GM12873 (cell line): ENCODE data around the gene PDCD1LG2.

ENCODE experiments used
- TF ChIP-seq, protein P1 (sequence below): IDR thresholded peaks from 2 replicates; pipeline ENCODE4 v1.5.1; 2012; ENCODE audit warnings: low read depth, mild to moderate bottlenecking, moderate library complexity, low read length, control low read depth; ENCODE audit not compliant: insufficient read depth; ENCODE audit errors: missing control alignments

Gene PDCD1LG2

DNA sequence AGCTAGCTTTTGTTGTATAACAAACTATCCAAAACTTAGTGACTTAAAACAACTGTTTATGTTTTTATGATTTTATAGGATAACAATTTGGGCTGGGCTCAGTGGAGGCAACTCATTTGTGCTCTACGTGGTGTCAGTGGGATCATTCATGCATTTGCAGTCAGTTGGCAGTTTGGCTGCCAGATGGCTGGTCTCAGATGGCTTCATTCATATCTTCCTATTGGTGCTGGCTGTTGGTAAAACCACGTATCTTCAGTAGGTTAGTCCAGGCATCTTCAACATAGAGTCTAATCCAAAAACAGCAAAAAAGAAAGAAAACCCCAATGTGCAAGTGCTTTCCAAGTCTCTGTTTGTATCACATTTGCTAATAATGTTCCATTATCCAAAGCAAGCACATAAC lies 66.9 kb downstream of the PDCD1LG2 start:
- TF ChIP-seq, protein P1, sequence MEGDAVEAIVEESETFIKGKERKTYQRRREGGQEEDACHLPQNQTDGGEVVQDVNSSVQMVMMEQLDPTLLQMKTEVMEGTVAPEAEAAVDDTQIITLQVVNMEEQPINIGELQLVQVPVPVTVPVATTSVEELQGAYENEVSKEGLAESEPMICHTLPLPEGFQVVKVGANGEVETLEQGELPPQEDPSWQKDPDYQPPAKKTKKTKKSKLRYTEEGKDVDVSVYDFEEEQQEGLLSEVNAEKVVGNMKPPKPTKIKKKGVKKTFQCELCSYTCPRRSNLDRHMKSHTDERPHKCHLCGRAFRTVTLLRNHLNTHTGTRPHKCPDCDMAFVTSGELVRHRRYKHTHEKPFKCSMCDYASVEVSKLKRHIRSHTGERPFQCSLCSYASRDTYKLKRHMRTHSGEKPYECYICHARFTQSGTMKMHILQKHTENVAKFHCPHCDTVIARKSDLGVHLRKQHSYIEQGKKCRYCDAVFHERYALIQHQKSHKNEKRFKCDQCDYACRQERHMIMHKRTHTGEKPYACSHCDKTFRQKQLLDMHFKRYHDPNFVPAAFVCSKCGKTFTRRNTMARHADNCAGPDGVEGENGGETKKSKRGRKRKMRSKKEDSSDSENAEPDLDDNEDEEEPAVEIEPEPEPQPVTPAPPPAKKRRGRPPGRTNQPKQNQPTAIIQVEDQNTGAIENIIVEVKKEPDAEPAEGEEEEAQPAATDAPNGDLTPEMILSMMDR: no peak

DNA sequence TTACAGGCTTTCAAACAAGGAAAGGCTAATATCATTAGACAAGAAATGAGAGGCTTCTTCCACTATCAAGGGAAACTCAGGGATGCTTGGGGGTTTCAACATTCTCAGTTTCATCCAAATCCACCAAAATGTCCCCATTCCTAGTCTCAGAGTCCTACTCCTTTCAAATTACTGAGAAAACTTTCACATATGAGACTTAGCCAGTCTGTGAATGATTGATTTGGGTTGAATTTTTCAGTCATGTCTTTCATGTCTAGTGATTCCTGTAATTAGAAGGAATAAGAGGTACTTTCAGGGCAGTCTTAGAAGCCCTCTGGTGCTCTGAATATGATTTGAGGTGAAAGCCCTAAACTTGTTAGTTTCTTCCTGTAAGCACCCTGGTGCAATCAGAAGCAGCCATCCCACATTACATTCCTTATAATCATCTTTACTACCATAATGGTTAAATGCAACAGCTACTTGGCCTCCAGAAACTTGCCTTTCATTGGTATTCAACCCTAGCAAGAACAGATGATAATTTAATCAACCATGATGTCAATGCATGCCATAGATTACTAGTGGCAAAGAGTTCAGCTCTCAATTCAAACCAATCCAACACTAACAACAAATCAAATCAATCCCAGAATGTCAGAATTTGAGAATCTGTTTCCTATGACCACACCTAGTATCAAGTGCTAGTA lies 67.8 kb downstream of the PDCD1LG2 start:
- TF ChIP-seq, protein P1: no peak

DNA sequence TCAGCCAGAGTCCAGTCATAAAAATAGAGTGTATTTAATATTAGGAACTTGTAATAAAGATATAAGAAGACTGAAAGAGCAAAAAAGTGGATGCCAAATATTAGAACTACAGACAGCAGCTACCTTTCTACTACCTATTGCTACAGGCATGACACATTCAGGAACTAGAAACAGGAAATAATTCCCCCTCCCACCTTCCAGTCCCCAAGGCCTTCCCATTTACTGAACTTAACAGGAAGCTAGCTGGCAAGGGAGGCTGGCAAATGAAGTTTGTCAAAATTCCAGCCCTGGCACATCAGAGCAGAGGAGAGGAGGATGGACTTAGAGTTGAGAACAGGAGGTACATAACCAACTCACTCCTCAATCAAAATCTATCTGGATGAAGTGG lies 68.4 kb downstream of the PDCD1LG2 start:
- TF ChIP-seq, protein P1: no peak

DNA sequence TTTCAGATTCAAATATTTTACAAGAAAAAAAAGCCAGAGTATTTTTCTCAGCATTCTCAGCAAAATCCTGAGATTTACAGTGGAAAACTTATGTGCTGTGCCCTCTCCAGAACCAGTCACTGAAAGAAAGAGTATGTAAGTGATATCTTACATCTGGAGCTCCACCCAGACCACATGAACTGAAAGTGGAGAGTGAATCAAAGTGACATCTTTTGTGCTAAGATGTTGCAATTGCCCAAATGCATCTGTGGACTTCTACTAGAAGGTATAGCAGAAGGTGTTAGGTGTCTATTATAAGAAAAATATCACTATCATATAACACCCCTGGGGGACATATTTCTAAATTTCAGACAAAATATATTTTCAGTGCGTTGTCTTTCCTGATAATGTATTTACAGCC lies 69.5 kb downstream of the PDCD1LG2 start:
- TF ChIP-seq, protein P1: no peak

DNA sequence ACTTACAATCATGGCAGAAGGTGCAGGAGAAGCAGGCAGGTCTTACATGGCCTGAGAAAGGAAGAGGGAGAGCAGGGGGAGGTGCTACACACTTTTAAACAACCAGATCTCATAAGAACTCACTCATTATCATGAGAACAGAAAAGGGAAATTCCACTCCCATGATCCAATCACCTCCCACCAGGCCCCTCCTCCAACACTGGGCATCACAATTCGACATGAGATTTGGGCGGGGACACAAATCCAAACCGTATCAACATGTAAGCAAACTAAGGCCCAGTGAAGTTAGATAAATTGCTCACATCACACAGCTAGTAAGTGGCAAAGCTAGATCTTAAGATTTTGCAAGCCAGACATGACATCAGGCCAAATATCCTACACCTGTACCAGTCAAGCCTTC lies 70.3 kb downstream of the PDCD1LG2 start:
- TF ChIP-seq, protein P1: no peak

DNA sequence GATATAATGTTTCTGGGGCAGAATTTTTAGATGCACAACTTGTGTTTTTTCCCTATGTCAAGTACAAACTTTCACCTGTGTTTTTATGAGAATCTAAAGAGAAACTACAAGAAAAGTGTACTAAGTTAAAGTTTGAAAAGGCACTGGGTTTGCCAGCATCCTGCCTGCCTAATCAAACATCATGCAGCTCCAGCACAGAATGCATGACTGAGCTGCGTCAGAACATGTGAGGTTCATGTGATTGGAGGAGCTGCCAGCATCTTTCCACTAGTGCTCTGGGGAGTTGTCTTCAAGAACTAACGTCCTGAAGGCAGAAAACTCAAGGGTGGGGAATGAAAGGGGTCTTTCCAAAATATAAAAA lies 72.5 kb downstream of the PDCD1LG2 start:
- TF ChIP-seq, protein P1: no peak

DNA sequence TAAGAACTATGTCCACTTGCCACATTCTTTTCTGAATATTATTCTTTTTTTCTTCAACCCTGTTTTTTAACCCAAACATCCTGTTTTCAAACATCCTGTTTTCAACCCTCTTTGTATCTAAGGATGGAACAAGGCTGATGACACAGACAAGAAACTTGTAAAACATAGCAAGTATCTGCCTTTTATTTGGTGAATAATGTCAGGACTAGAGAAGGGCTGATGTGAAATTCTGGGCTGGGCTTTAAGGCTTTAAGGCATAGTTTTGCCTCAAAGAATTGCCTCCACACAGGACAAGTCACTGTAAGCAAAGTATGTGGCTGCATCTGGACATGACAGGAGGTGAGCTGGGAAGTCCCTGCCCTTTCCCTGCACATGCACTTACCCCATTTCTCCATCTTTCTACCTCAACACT lies 76.1 kb downstream of the PDCD1LG2 start:
- TF ChIP-seq, protein P1: no peak

DNA sequence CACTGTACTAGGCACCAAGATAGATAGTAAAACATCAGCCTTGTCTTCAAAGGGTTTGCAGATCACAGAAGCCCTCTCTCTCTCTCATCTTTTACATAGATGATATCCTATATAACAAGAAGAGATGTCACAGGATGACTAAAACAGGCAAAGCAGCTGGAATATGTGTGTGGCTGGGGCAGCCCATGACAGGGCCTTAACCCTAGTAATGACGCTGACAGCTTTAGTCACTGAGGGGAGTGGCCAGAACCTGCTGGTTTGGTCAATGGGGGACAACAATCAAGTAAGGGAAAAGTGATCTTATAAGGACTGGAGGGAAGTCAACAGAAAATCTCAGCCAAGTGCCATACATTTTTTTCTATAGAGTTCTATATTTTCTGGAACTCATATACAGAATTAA lies 76.7 kb downstream of the PDCD1LG2 start:
- TF ChIP-seq, protein P1: no peak
